Lower lobe of right lung (tissue), 2 donors: ENCODE results near the gene SCN4B. TPM values are rescaled to one million over a fixed set of nuclear protein-coding genes. Genes with fewer than 3 reads are reported as not detected.

Experiments
- ATAC-seq, 2 donors: fragments of 200-7000 bp; cut with Tn5 transposase; one replicate each; pipeline ENCODE4 v1.9.1; 2020 to 2022; ENCODE audit warnings: mild to moderate bottlenecking in 2 of 2, moderate library complexity in 2 of 2
- DNase-seq: peaks from one replicate; pipeline ENCODE4 v3.0.0-alpha.2; 2020
- H3K27ac ChIP-seq: fragments of 200-600 bp; one replicate; pipeline ENCODE4 v1.8.0; 2022
- H3K27me3 ChIP-seq: fragments of 200-600 bp; one replicate; pipeline ENCODE4 v1.8.0; 2022; ENCODE audit warnings: low read depth
- H3K36me3 ChIP-seq: fragments of 200-600 bp; one replicate; pipeline ENCODE4 v1.8.0; 2022; ENCODE audit warnings: mild to moderate bottlenecking
- H3K4me1 ChIP-seq: fragments of 200-600 bp; one replicate; pipeline ENCODE4 v1.8.0; 2022
- H3K4me3 ChIP-seq: fragments of 200-600 bp; one replicate; pipeline ENCODE4 v1.8.0; 2022; ENCODE audit warnings: mild to moderate bottlenecking
- H3K9me3 ChIP-seq: fragments of 200-600 bp; one replicate; pipeline ENCODE4 v1.8.0; 2022
- CTCF ChIP-seq: fragments of 200-600 bp; IDR thresholded peaks from one replicate; pipeline ENCODE4 v1.8.0; 2022; ENCODE audit warnings: antibody characterized with exemption, mild to moderate bottlenecking
- intact Hi-C: fragments of 100-400 bp; cut with DNase I; formaldehyde crosslinking; loops from one replicate; pipeline ENCODE4 v1.11.0; 2022
- total RNA-seq: library from RNA; stranded (reverse); fragmentation: NEBNext Ultra II Directional; extraction: Animal tissue kit (Norgen Biotek cat#: 25700); gene quantifications from one replicate; pipeline ENCODE4 v1.2.1, GENCODE V29; 2021
- donor health status: DM: no; HTN: yes; CAD: no; lungs with severe emphysema.

SCN4B gene
- total RNA-seq, 1 donor from 2014 or later = 6.0 TPM

- Histone ChIP-seq H3K27me3 (no peaks in the 10 kb centered on the region), H3K4me3 (no peak overlapping the region), H3K36me3 (no peaks in the 10 kb centered on the region), H3K9me3 (no peaks in the 10 kb centered on the region), H3K27ac (no peak overlapping the region), H3K4me1 (peaks cover 22% of the 10 kb centered on the region)
- ATAC-seq (peak in 1 of 2 donors; percentile 4), DNase-seq (no peak)
- TF ChIP-seq CTCF = no peak
- intact Hi-C loops = no loop called here
Observed at GRCh38 chr11:118170882-118171268, 18.3 kb upstream of the SCN4B start.

GRCh38 chr11:118170231-118170630 lies 17.6 kb upstream of the SCN4B start:
- no peaks in the 10 kb centered on the region for H3K36me3 ChIP-seq
- H3K4me3 ChIP-seq = no peak overlapping the region
- H3K9me3 ChIP-seq = no peaks in the 10 kb centered on the region
- DNase-seq (no peak), ATAC-seq (no peak)
- no peaks in the 10 kb centered on the region for H3K27me3 ChIP-seq
- no peak overlapping the region for H3K27ac ChIP-seq
- intact Hi-C loops = no loop called here
- no peak for TF ChIP-seq CTCF
- peaks cover 16% of the 10 kb centered on the region for H3K4me1 ChIP-seq

GRCh38 chr11:118169300-118170140 lies 16.9 kb upstream of the SCN4B start:
- DNase-seq = no peak

GRCh38 chr11:118168751-118169150 lies 16.1 kb upstream of the SCN4B start:
- no peak for TF ChIP-seq CTCF
- H3K36me3 ChIP-seq = no peaks in the 10 kb centered on the region
- intact Hi-C loops = no loop called here
- no peak for DNase-seq
- no peak for ATAC-seq
- H3K9me3 ChIP-seq = no peaks in the 10 kb centered on the region
- no peak overlapping the region for H3K4me3 ChIP-seq
- peaks cover 8% of the 10 kb centered on the region for H3K4me1 ChIP-seq
- no peaks in the 10 kb centered on the region for H3K27me3 ChIP-seq
- no peak overlapping the region for H3K27ac ChIP-seq

More at GRCh38 chr11:118169300-118170140, 16.9 kb upstream of the SCN4B start:
- Histone ChIP-seq H3K9me3 (no peaks in the 10 kb centered on the region), H3K4me1 (peaks cover 9% of the 10 kb centered on the region), H3K27ac (no peak overlapping the region), H3K27me3 (no peaks in the 10 kb centered on the region), H3K4me3 (no peak overlapping the region), H3K36me3 (no peaks in the 10 kb centered on the region)
- ATAC-seq = no peak
- no peak for TF ChIP-seq CTCF
- intact Hi-C loops = no loop called here

- H3K4me1 ChIP-seq = peaks cover 8% of the 10 kb centered on the region
- no peak overlapping the region for H3K4me3 ChIP-seq
- no peak for TF ChIP-seq CTCF
- no peaks in the 10 kb centered on the region for H3K9me3 ChIP-seq
- H3K27ac ChIP-seq = no peak overlapping the region
- no peaks in the 10 kb centered on the region for H3K27me3 ChIP-seq
- intact Hi-C loops = no loop called here
- no peak for DNase-seq
- no peak for ATAC-seq
- no peaks in the 10 kb centered on the region for H3K36me3 ChIP-seq
Observed at GRCh38 chr11:118168316-118168715, 15.7 kb upstream of the SCN4B start.
